Measurements from ENCODE around the gene SLC22A25. TPM values are rescaled to one million over a fixed set of nuclear protein-coding genes. Genes with fewer than 3 reads are reported as not detected.
A peak's percentile ranks its signal among the peaks of the same experiment; 100 is the strongest.
"Not testable (repeated sequence)": the region's sequence is repeated elsewhere in the genome, so short reads cannot be mapped to it uniquely, and the experiment has no call there.

Gene SLC22A25
- polyA plus RNA-seq (2012; ENCODE audit: insufficient read depth, insufficient read length) = not detected

- peak within 1 kb of the TSS; percentile 14; the same call in 1 of the 2 replicates for H3K4me3 ChIP-seq (ENCODE audit: low read length)
- no peak for DNase-seq (ENCODE audit: low read depth, low spot score)
These were observed at the start of gene SLC22A25 for GRCh38 chr11:63243533-63243932. Gene SLC22A25 (minus strand): TSS chr11:63243599. CDS start chr11:63229652, 13,947 bp downstream.

- H3K4me3 ChIP-seq (ENCODE audit: low read length) = no peak overlapping the region
- no peak for DNase-seq (ENCODE audit: low read depth, low spot score)
These were observed 46.9 kb upstream of the SLC22A25 start for GRCh38 chr11:63290285-63290684.

DNA sequence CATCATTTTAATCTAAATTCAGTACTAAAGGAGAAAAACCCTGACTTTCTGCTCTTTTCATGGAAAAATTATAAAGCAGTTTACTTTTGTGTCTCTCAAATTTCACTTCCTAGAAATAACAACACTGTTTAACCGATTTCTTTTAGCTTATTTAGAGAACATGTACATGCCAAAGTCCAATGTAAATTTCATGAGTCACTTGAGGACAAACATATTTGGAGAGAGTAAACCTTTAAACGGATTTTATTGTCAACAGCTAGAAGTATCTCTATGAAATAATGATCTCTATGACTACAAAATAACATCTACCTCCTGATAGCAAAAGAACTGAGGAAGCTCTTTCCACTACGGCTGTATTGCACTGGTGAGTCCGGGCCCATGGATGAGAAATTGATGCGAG is 46.3 kb upstream of the SLC22A25 start:
- DNase-seq (ENCODE audit: low read depth, low spot score) = no peak

DNA sequence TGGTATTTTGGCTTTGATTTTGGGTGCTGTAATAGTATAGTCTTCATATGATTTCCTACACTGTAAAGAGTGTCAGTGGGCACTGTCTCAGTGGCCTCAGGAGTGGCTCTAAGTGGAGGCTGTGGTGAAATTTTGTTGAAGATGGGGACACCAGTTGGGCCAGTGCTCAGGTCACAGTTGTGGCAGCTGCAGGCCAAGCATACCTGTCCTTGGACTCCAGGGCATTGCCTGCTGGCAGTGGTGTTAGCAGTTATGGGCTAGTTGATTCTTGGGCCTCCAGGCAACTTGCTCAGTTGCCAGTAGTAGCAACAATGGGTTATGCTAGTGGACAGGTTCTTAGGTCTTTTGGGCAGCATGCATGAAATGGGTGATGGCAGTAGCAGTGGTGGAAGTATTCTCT is 39.2 kb upstream of the SLC22A25 start:
- no peak overlapping the region for H3K4me3 ChIP-seq (ENCODE audit: low read length)
- no peak for DNase-seq (ENCODE audit: low read depth, low spot score)

More for the DNA sequence above, 46.3 kb upstream of the SLC22A25 start:
- no peak overlapping the region for H3K4me3 ChIP-seq (ENCODE audit: low read length)

- no peak overlapping the region for H3K4me3 ChIP-seq (ENCODE audit: low read length)
- DNase-seq (ENCODE audit: low read depth, low spot score) = no peak
These were observed 37.5 kb upstream of the SLC22A25 start for GRCh38 chr11:63280920-63281319.

GRCh38 chr11:63277345-63277943 is 34.0 kb upstream of the SLC22A25 start:
- no peak overlapping the region for H3K4me3 ChIP-seq (ENCODE audit: low read length)
- peak; percentile 37 for DNase-seq (ENCODE audit: low read depth, low spot score)

DNA sequence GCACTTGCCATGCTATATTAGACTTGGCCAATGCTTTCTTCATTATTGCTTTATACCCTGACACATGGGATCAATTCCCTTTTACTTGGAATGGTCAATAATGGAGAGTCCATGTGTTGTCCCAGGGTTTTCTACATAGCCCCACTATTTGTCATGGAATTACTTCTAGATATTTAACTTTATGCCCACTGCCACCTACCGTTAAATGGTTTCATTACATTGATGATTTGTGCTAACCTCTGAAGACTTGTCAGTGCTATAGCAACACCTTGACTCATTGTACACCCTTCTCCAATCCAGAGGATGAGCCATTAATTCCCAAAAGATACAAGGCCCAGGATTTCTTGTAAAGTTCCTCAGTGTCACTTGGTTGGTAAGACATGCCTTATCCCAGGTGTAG is 31.4 kb upstream of the SLC22A25 start:
- no peak overlapping the region for H3K4me3 ChIP-seq (ENCODE audit: low read length)
- DNase-seq (ENCODE audit: low read depth, low spot score) = peak; percentile 28

DNA sequence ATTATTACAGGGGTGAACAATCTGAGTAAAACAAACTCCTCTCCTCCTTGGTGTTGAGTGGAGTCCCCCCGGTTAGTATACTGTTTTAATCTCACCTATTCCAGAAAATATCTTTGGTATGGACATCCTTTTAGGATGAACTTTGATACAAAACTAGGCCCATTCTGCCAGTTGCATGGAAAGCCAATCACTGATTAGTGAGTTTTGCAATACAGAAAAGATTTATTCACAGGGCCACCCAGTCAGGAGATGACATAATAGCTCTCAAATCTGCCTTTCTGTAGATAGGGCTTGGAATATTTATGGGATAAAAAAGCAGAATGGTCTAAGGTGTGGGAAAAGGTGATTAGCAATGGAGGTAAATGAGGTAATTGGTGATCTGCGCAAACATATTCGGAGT is 30.3 kb upstream of the SLC22A25 start:
- no peak overlapping the region for H3K4me3 ChIP-seq (ENCODE audit: low read length)
- DNase-seq (ENCODE audit: low read depth, low spot score) = no peak

- no peak overlapping the region for H3K4me3 ChIP-seq (ENCODE audit: low read length)
- no peak for DNase-seq (ENCODE audit: low read depth, low spot score)
These were observed 19.1 kb upstream of the SLC22A25 start for GRCh38 chr11:63262547-63262946.

- DNase-seq (ENCODE audit: low read depth, low spot score) = no peak
These were observed 7.9 kb upstream of the SLC22A25 start for GRCh38 chr11:63251312-63251711.

DNA sequence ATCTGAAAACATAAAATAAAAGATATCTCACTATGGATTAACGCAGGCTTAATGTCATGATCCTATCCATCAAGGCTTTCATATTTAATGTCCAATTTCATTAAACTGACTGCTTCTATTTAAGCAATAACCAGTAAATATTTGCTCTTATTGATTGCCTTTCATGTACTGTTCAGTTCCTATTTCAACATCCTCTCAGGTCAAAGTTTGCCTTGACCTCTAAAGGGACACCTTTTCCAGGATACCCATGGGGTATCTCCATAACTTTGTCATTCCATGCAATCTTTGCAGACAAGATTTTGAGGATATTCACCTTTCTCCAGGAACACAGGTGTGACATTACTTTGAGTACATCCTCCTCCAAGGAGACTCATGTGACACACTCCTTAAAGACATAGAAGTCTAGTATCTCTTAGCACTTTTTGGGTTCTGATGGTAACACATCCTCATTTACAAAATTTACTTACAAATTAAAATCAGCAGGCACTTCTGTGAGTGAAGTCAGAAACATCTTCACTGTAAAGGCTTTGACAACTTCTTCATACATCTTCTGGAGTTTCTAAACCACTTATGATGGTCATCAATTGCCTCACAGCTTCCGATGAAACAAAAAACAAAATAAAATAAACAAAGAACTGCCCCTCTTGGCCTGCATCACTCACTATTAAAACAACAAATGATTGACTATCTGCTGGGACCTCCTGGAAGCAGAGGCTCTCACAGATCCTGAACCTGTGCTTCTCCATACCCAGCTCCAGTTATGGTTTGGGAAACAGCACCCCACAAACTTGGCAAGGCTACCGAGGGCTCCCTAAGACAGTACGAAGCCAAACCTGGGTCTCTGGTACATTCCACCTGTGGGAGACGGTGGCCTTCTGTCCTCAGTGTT is 7.0 kb upstream of the SLC22A25 start:
- DNase-seq (ENCODE audit: low read depth, low spot score) = no peak
- H3K4me3 ChIP-seq (ENCODE audit: low read length) = no peak overlapping the region

More at GRCh38 chr11:63251312-63251711, 7.9 kb upstream of the SLC22A25 start:
- no peak overlapping the region for H3K4me3 ChIP-seq (ENCODE audit: low read length)

- no peak for DNase-seq (ENCODE audit: low read depth, low spot score)
- H3K4me3 ChIP-seq (ENCODE audit: low read length) = no peak overlapping the region
These were observed 5.6 kb upstream of the SLC22A25 start for GRCh38 chr11:63248966-63249365.

GRCh38 chr11:63247237-63248002 is 4.0 kb upstream of the SLC22A25 start:
- DNase-seq (ENCODE audit: low read depth, low spot score) = not testable (repeated sequence)

GRCh38 chr11:63246045-63246444 is 2.6 kb upstream of the SLC22A25 start:
- no peak for DNase-seq (ENCODE audit: low read depth, low spot score)
- no peak overlapping the region for H3K4me3 ChIP-seq (ENCODE audit: low read length)

More at GRCh38 chr11:63247237-63248002, 4.0 kb upstream of the SLC22A25 start:
- H3K4me3 ChIP-seq (ENCODE audit: low read length) = not testable (repeated sequence)

DNA sequence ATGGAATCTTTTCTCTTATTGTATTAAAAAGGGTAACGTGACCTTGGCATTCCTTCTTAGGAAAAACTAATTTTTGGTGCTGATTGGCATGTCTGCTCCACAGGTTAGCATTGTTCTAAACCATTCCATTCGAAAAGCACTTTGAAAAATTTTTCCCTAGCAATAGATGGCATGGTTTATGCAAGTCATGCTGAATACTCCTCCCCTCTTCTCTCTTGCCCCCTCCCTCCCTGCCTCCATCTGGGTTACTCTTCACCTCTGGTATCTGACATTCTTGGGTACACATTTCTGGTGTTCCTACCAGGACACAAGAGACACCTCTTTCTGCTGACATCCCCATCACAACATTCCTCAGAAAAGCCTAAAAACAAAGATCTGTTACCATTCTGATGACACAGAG is 1.5 kb upstream of the SLC22A25 start:
- H3K4me3 ChIP-seq (ENCODE audit: low read length) = no peak overlapping the region
- DNase-seq (ENCODE audit: low read depth, low spot score) = no peak

- peak overlapping the region; percentile 14; the same call in 1 of the 2 replicates for H3K4me3 ChIP-seq (ENCODE audit: low read length)
These were observed 1.2 kb downstream of the SLC22A25 start for GRCh38 chr11:63242089-63242781.

DNA sequence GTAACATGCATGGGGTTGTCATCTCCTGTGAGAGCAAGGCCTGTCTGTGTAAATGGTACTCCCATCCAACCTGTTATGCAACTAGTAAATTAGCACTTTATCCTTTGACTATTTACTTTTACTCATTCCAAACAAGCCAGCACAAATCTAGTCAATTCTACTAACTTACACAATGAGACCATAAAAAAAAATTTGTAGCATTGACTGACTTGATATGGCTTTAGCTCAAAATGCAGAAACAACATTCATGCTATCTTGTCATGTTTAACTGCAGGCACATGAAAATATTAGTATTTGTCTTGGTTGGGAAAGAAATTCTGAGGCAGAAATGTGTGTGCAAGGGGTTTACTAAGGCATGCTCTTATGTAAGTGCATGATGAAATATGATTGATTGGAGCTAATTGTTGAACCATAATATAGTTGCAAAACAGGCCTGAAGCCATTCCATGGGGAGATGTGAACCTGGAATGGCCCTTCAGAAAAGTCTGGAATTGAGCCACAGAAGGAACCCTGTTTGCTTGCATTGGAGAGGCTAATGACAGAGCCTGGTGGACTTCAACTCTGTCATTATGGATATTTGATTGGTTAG is 2.5 kb downstream of the SLC22A25 start:
- no peak overlapping the region for H3K4me3 ChIP-seq (ENCODE audit: low read length)
- DNase-seq (ENCODE audit: low read depth, low spot score) = no peak

More at GRCh38 chr11:63242089-63242781, 1.2 kb downstream of the SLC22A25 start:
- peak; percentile 85 for DNase-seq (ENCODE audit: low read depth, low spot score)

DNA sequence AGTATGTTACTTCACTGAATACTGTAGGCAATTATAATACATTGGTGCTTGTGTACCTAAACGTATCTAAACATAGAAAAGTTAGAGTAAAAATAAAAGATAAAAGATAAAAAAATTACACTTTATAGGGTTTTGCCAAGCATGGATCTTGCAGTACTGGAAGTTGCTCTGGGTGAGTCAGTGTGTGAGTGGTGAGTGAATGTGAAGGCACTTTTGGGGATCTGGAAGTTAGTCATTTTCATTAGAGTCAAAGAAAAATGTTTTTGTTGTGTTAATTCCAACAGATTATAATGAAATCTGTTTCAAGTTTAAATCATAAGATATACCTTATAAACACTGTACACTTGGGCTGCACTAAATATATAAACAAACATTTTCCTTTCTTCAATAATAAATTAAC is 3.3 kb downstream of the SLC22A25 start:
- DNase-seq (ENCODE audit: low read depth, low spot score) = no peak

GRCh38 chr11:63239254-63239653 is 4.1 kb downstream of the SLC22A25 start:
- no peak for DNase-seq (ENCODE audit: low read depth, low spot score)
- H3K4me3 ChIP-seq (ENCODE audit: low read length) = no peak overlapping the region

More for the DNA sequence above, 3.3 kb downstream of the SLC22A25 start:
- H3K4me3 ChIP-seq (ENCODE audit: low read length) = no peak overlapping the region
